Ovary (tissue), 9 donors: Measurements from ENCODE around the gene SLC22A23. TPM values are rescaled to one million over a fixed set of nuclear protein-coding genes. Genes with fewer than 3 reads are reported as not detected.

Experiments used
- DNase-seq, 5 donors: peaks; one replicate each; pipeline ENCODE4 v3.0.0-alpha.2; 2019 to 2020
- H3K27ac ChIP-seq, 2 donors: fragments of 200-600 bp; one replicate each; pipeline versions ENCODE4 v1.5.1 to v1.8.0; 2019 to 2022
- H3K27me3 ChIP-seq: fragments of 200-600 bp; one replicate; pipeline ENCODE4 v1.8.0; 2022
- H3K36me3 ChIP-seq: fragments of 200-600 bp; sonication (generic); one replicate; pipeline ENCODE4 v1.5.1; 2019
- H3K4me1 ChIP-seq: one replicate; pipeline ENCODE4 v1.8.1; 2013; ENCODE audit warnings: mild to moderate bottlenecking, moderate library complexity; ENCODE audit not compliant: insufficient read depth
- H3K4me3 ChIP-seq: fragments of 200-600 bp; sonication (generic); one replicate; pipeline ENCODE4 v1.5.1; 2017
- H3K9me3 ChIP-seq, 2 donors: fragments of 200-600 bp in 1 of 2; sonication (generic) in 1 of 2; one replicate each; pipeline versions ENCODE4 v1.5.1 to v1.8.1; 2013 to 2019; ENCODE audit warnings: mild to moderate bottlenecking in 1 of 2, moderate library complexity in 1 of 2
- CTCF ChIP-seq, 3 donors: fragments of 450-650 bp in 2 of 3; fragments of 200-600 bp in 1 of 3; IDR thresholded peaks; one replicate each; pipeline versions ENCODE4 v1.5.1 to v1.8.0; 2016 to 2022; ENCODE audit warnings: antibody characterized with exemption in 3 of 3, mild to moderate bottlenecking in 1 of 3
- EP300 ChIP-seq: sonication (generic); formaldehyde crosslinking; IDR thresholded peaks from one replicate; pipeline ENCODE4 v1.6.1; 2017; ENCODE audit warnings: antibody characterized with exemption
- POLR2A ChIP-seq: fragments of 450-650 bp; IDR thresholded peaks from one replicate; pipeline ENCODE4 v1.6.1; 2017; ENCODE audit warnings: antibody characterized with exemption, mild to moderate bottlenecking, moderate library complexity
- WGBS, 3 donors: extraction: QIAGEN DNeasy Blood & Tissue Kit in 1 of 3; methylation state at CpG; one replicate each; pipeline versions ENCODE4 v1.1.5 to v1.1.7; 2013 to 2017; 5-methylcytosine and 5-hydroxymethylcytosine counted together
- intact Hi-C, 4 donors: fragments of 100-400 bp; cut with DNase I; formaldehyde crosslinking; loops; one replicate each; pipeline versions ENCODE4 v1.11.0 to v1.15.1; 2022 to 2023
- polyA plus RNA-seq, 2 donors: library from polyadenylated mRNA; stranded (reverse); fragments of 200-250 nt in 1 of 2; fragments of 350-450 nt in 1 of 2; fragmentation: Illumina TruSeq in 1 of 2; extraction: RNeasy Lipid Tissue Mini Kit (QIAGEN cat#74804) in 1 of 2; gene quantifications; one replicate each; pipeline ENCODE4 v1.2.3, GENCODE V29; 2013 to 2014
- total RNA-seq, 7 donors: library from RNA; depleted of rRNA in 2 of 7; stranded (reverse); fragments of >200 nt in 2 of 7; fragmentation: NEBNext Ultra II Directional in 3 of 7; extraction: Animal tissue kit (Norgen Biotek cat#: 25700) in 3 of 7; gene quantifications; one replicate each; pipeline versions ENCODE4 v1.1.0 to v1.2.4, GENCODE V29; 2016 to 2023
- donor health status: DM: no; HTN: no; CAD: no; lungs with moderate emphysema.
- donor health status: DM: no; HTN: no; CAD: no.
- donor health status: Bipolar disorder and iron deficiency.
- donor health status: DM: yes; HTN: yes; CAD: no.
- donor health status: DM: no; HTN: no; CAD: no.
- donor health status: DM: yes; HTN: yes; CAD: no.

Gene SLC22A23
- total and polyA plus RNA-seq, 9 donors = 2.3 to 31.0 (median 5.2) TPM

- no peaks in the 10 kb centered on the region for H3K9me3 ChIP-seq
- 88 to 93% (median 93%) methylated on average over 2 of the region's 2 CpGs for WGBS, 3 donors
- no peaks in the 10 kb centered on the region for H3K27me3 ChIP-seq
- intact Hi-C loops = no loop called here
- DNase-seq = no peak
- no peak overlapping the region for H3K27ac ChIP-seq
- no peaks in the 10 kb centered on the region for H3K36me3 ChIP-seq
- no peaks in the 10 kb centered on the region for H3K4me1 ChIP-seq
- TF ChIP-seq POLR2A = no peak
- no peak for TF ChIP-seq CTCF (IDR thresholded peaks at IDR 0.05)
- TF ChIP-seq EP300 = no peak
- H3K4me3 ChIP-seq = no peak overlapping the region
These were observed 110.4 kb downstream of the SLC22A23 start for GRCh38 chr6:3346476-3346875.

- DNase-seq = no peak
- Histone ChIP-seq H3K4me3 (no peak overlapping the region), H3K9me3 (no peaks in the 10 kb centered on the region), H3K27ac (no peak overlapping the region), H3K4me1 (no peaks in the 10 kb centered on the region), H3K27me3 (no peaks in the 10 kb centered on the region), H3K36me3 (no peaks in the 10 kb centered on the region)
- TF ChIP-seq EP300 (no peak), CTCF (IDR thresholded peaks at IDR 0.05) (no peak), POLR2A (no peak)
- WGBS, 3 donors = 62 to 76% (median 72%) methylated on average over 8 of the region's 8 CpGs
- intact Hi-C loops = no loop called here
These were observed 111.0 kb downstream of the SLC22A23 start for GRCh38 chr6:3345836-3346235.

- no peaks in the 10 kb centered on the region for H3K4me1 ChIP-seq
- no peaks in the 10 kb centered on the region for H3K36me3 ChIP-seq
These were observed 113.6 kb downstream of the SLC22A23 start for GRCh38 chr6:3343089-3343883.

GRCh38 chr6:3341467-3341866 is 115.4 kb downstream of the SLC22A23 start:
- no peak overlapping the region for H3K27ac ChIP-seq
- no peak for DNase-seq

More at GRCh38 chr6:3343089-3343883, 113.6 kb downstream of the SLC22A23 start:
- H3K4me3 ChIP-seq = no peak overlapping the region
- TF ChIP-seq EP300 (no peak), CTCF (IDR thresholded peaks at IDR 0.05) (no peak), POLR2A (no peak)
- no peak overlapping the region for H3K27ac ChIP-seq
- intact Hi-C loops = no loop called here
- no peaks in the 10 kb centered on the region for H3K27me3 ChIP-seq
- DNase-seq = no peak
- 82 to 88% (median 85%) methylated on average over 14 of the region's 14 CpGs for WGBS, 3 donors
- no peaks in the 10 kb centered on the region for H3K9me3 ChIP-seq

More at GRCh38 chr6:3341467-3341866, 115.4 kb downstream of the SLC22A23 start:
- TF ChIP-seq POLR2A (no peak), EP300 (no peak), CTCF (IDR thresholded peaks at IDR 0.05) (no peak)
- intact Hi-C loops = no loop called here
- 72 to 79% (median 72%) methylated on average over 6 of the region's 6 CpGs for whole genome bisulfite sequencing, 3 donors
- no peaks in the 10 kb centered on the region for H3K4me1 ChIP-seq
- H3K4me3 ChIP-seq = no peak overlapping the region
- no peaks in the 10 kb centered on the region for H3K36me3 ChIP-seq
- no peaks in the 10 kb centered on the region for H3K9me3 ChIP-seq
- no peaks in the 10 kb centered on the region for H3K27me3 ChIP-seq
